NT2/D1 (cell line): Measurements from ENCODE around the gene RETN.

Source experiments
- YY1 ChIP-seq: IDR thresholded peaks from 2 replicates; pipeline ENCODE4 v1.6.1; 2011; ENCODE audit not compliant: insufficient read length, insufficient read depth
- ZNF274 ChIP-seq: IDR thresholded peaks from 2 replicates; pipeline ENCODE4 v1.6.1; 2011; ENCODE audit warnings: mild to moderate bottlenecking, low read depth, low read length

DNA sequence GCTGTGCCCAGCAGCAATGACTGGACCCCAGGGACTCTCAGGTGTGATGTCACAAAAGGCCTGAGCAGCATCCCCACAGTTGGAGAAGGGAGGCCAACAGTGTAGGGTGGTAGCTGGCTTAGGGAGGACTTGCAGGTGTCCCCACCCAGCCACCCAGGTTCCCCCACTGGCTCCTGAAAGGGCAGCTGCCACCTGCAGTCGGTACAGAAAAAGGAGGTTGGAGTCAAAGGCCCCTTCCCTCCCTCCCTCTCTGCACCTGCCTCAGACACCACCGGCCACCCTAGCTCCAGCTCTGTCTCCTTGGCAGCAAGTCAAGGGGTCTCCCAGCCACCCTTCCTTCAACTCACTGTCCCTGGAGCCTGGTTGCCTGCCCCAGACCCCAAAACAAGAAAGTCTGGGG lies 35.2 kb upstream of the RETN start, which contains the start of gene PCP2:
- TF ChIP-seq YY1, result no peak
- TF ChIP-seq ZNF274, result no peak
